HG03060 (cell line): ENCODE measurements around the gene FOXB1.

ENCODE experiments used
- ATAC-seq: cut with Tn5 transposase; IDR thresholded peaks from one replicate; pipeline ENCODE4 v1.9.1; 2021; ENCODE audit warnings: low read depth, moderate number of reproducible peaks; ENCODE audit not compliant: unreplicated experiment

FOXB1 gene

GRCh38 chr15:60012695-60013094, 8.6 kb downstream of the FOXB1 start:
- ATAC-seq = no peak

GRCh38 chr15:60017538-60018520, 13.7 kb downstream of the FOXB1 start:
- no peak for ATAC-seq

- ATAC-seq = no peak
These were observed 16.6 kb downstream of the FOXB1 start for GRCh38 chr15:60020736-60021135.

GRCh38 chr15:60021589-60022378, 17.7 kb downstream of the FOXB1 start:
- no peak for ATAC-seq

GRCh38 chr15:60022379-60022741, 18.2 kb downstream of the FOXB1 start:
- ATAC-seq = no peak

- ATAC-seq = no peak
These were observed 22.4 kb downstream of the FOXB1 start for GRCh38 chr15:60026555-60026954.

GRCh38 chr15:60035344-60035743, 31.2 kb downstream of the FOXB1 start:
- no peak for ATAC-seq

- no peak for ATAC-seq
These were observed 35.2 kb downstream of the FOXB1 start for GRCh38 chr15:60039316-60039715.

- ATAC-seq = no peak
These were observed 39.8 kb downstream of the FOXB1 start for GRCh38 chr15:60043744-60044435.

- no peak for ATAC-seq
These were observed 40.6 kb downstream of the FOXB1 start for GRCh38 chr15:60044636-60045270.

GRCh38 chr15:60047701-60048100, 43.6 kb downstream of the FOXB1 start:
- no peak for ATAC-seq

GRCh38 chr15:60049948-60050347, 45.8 kb downstream of the FOXB1 start:
- ATAC-seq = no peak

- ATAC-seq = no peak
These were observed 48.7 kb downstream of the FOXB1 start for GRCh38 chr15:60052796-60053195.

- ATAC-seq = no peak
These were observed 50.4 kb downstream of the FOXB1 start for GRCh38 chr15:60054472-60054871.
